WTC11 (cell line): ENCODE results near the gene ARHGEF17. TPM values are rescaled to one million over a fixed set of nuclear protein-coding genes. Genes with fewer than 3 reads are reported as not detected.

Experiments used
- ATAC-seq: fragments of 200-7000 bp; cut with Tn5 transposase; 2 replicates; pipeline ENCODE4 v1.10.0; 2021; ENCODE audit warnings: mild to moderate bottlenecking, moderate library complexity
- CTCF ChIA-PET: fragments of 300-600 bp; sonication (Branson Sonifier 250); formaldehyde crosslinking; loops from one replicate; lab custom pipeline; 2021; ENCODE audit warnings: antibody characterized with exemption; lab: Charles Lee
- POLR2A ChIA-PET: fragments of 350-600 bp; sonication (Branson Sonifier 250); formaldehyde crosslinking; loops from one replicate; lab custom pipeline; 2021; ENCODE audit warnings: antibody characterized with exemption; lab: Charles Lee
- DNase-seq: peaks from one replicate; pipeline ENCODE4 v3.0.0; 2021; ENCODE audit warnings: low spot score
- H3K27ac Mint-ChIP-seq: 2 replicates; pipeline ENCODE4 v1.8.0; 2021; ENCODE audit warnings: mixed read lengths
- H3K27me3 Mint-ChIP-seq: 2 replicates; pipeline ENCODE4 v1.8.0; 2021; ENCODE audit warnings: low read depth, mild to moderate bottlenecking, moderate library complexity, mixed read lengths
- H3K36me3 Mint-ChIP-seq: 2 replicates; pipeline ENCODE4 v1.8.0; 2021; ENCODE audit warnings: mixed read lengths
- H3K4me1 Mint-ChIP-seq: 2 replicates; pipeline ENCODE4 v1.8.0; 2022; ENCODE audit warnings: mixed read lengths
- H3K4me3 Mint-ChIP-seq: 2 replicates; pipeline ENCODE4 v1.8.0; 2021; ENCODE audit warnings: mild to moderate bottlenecking, moderate library complexity, mixed read lengths
- H3K9me3 Mint-ChIP-seq: 2 replicates; pipeline ENCODE4 v1.8.0; 2021; ENCODE audit warnings: mixed read lengths
- AR ChIP-seq: fragments of 250-450 bp; sonication (Bioruptor Pico); IDR thresholded peaks from 2 replicates; pipeline ENCODE4 v1.9.0; 2021; ENCODE audit warnings: mild to moderate bottlenecking
- ATF1 ChIP-seq: sonication (generic); formaldehyde crosslinking; IDR thresholded peaks from 2 replicates; pipeline ENCODE4 v1.8.1; 2023; ENCODE audit warnings: mild to moderate bottlenecking, moderate library complexity, missing genetic modification reagents
- CBFB ChIP-seq: sonication (generic); formaldehyde crosslinking; IDR thresholded peaks from 2 replicates; pipeline ENCODE4 v1.8.1; 2022; ENCODE audit warnings: mild to moderate bottlenecking, low read depth, missing genetic modification reagents
- CREB1 ChIP-seq: sonication (generic); formaldehyde crosslinking; IDR thresholded peaks from 2 replicates; pipeline ENCODE4 v1.8.0; 2023; ENCODE audit warnings: mild to moderate bottlenecking, missing genetic modification reagents
- CREM ChIP-seq: sonication (generic); formaldehyde crosslinking; IDR thresholded peaks from 2 replicates; pipeline ENCODE4 v1.8.1; 2022; ENCODE audit warnings: mild to moderate bottlenecking, missing genetic modification reagents, moderate library complexity
- ESRRA ChIP-seq: sonication (generic); formaldehyde crosslinking; IDR thresholded peaks from 2 replicates; pipeline ENCODE4 v1.8.1; 2022; ENCODE audit warnings: mild to moderate bottlenecking, missing genetic modification reagents, borderline replicate concordance
- FOXK1 ChIP-seq: sonication (generic); formaldehyde crosslinking; IDR thresholded peaks from 2 replicates; pipeline ENCODE4 v1.8.0; 2022; ENCODE audit warnings: mild to moderate bottlenecking, moderate library complexity, missing genetic modification reagents
- FOXP1 ChIP-seq: sonication (generic); formaldehyde crosslinking; IDR thresholded peaks from 2 replicates; pipeline ENCODE4 v1.8.0; 2022; ENCODE audit warnings: missing genetic modification reagents, mild to moderate bottlenecking, moderate library complexity, borderline replicate concordance
- HMGA2 ChIP-seq: fragments of 250-450 bp; sonication (Bioruptor Pico); IDR thresholded peaks from 2 replicates; pipeline ENCODE4 v1.4.0; 2021; ENCODE audit warnings: mild to moderate bottlenecking, moderate library complexity
- KAT7 ChIP-seq: sonication (generic); formaldehyde crosslinking; IDR thresholded peaks from 2 replicates; pipeline ENCODE4 v1.8.1; 2023; ENCODE audit warnings: missing genetic modification reagents, mild to moderate bottlenecking, borderline replicate concordance
- SMAD4 ChIP-seq: sonication (generic); formaldehyde crosslinking; IDR thresholded peaks from 2 replicates; pipeline ENCODE4 v1.8.0; 2022; ENCODE audit warnings: mild to moderate bottlenecking, missing genetic modification reagents
- ZBTB21 ChIP-seq: sonication (generic); formaldehyde crosslinking; IDR thresholded peaks from 2 replicates; pipeline ENCODE4 v1.8.1; 2023; ENCODE audit warnings: mild to moderate bottlenecking, missing genetic modification reagents, borderline replicate concordance
- ZNF121 ChIP-seq: sonication (generic); formaldehyde crosslinking; IDR thresholded peaks from 2 replicates; pipeline ENCODE4 v1.8.0; 2023; ENCODE audit warnings: missing genetic modification reagents
- ZNF219 ChIP-seq: sonication (generic); formaldehyde crosslinking; IDR thresholded peaks from 2 replicates; pipeline ENCODE4 v1.8.0; 2023; ENCODE audit warnings: missing genetic modification reagents, mild to moderate bottlenecking, borderline replicate concordance
- ZNF396 ChIP-seq: fragments of 250-450 bp; sonication (Bioruptor Pico); IDR thresholded peaks from 2 replicates; pipeline ENCODE4 v1.8.0; 2021; ENCODE audit warnings: mild to moderate bottlenecking, moderate library complexity, borderline replicate concordance
- ZNF671 ChIP-seq: fragments of 250-450 bp; sonication (Bioruptor Pico); IDR thresholded peaks from 2 replicates; pipeline ENCODE4 v1.8.0; 2021; ENCODE audit warnings: mild to moderate bottlenecking
- total RNA-seq: library from RNA; stranded (reverse); gene quantifications from 3 replicates; pipeline ENCODE4 v1.2.3, GENCODE V29; 2021
- TF ChIP-seq, protein P1 (sequence below): sonication (generic); formaldehyde crosslinking; IDR thresholded peaks from 2 replicates; pipeline ENCODE4 v1.8.1; 2022; ENCODE audit warnings: low read depth, mild to moderate bottlenecking, moderate library complexity, missing genetic modification reagents, borderline replicate concordance
- TF ChIP-seq, protein P2 (sequence below): sonication (generic); formaldehyde crosslinking; IDR thresholded peaks from 2 replicates; pipeline ENCODE4 v1.8.1; 2022; ENCODE audit warnings: low read depth, missing genetic modification reagents, borderline replicate concordance
- TF ChIP-seq, protein P3 (sequence below): sonication (generic); formaldehyde crosslinking; conservative IDR thresholded peaks from 2 replicates; pipeline ENCODE4 v1.8.1; 2023; ENCODE audit warnings: mild to moderate bottlenecking, low read depth, missing genetic modification reagents, moderate library complexity
- TF ChIP-seq, protein P4 (sequence below): fragments of 250-450 bp; sonication (Bioruptor Pico); IDR thresholded peaks from 2 replicates; pipeline ENCODE4 v1.9.0; 2021; ENCODE audit warnings: mild to moderate bottlenecking, borderline replicate concordance
- TF ChIP-seq, protein P5 (sequence below): fragments of 200-600 bp; IDR thresholded peaks from 2 replicates; pipeline ENCODE4 v1.8.0; 2022; ENCODE audit warnings: antibody characterized with exemption

Gene ARHGEF17
- total RNA-seq, 1 experiment from 2014 or later: 18.2 TPM

GRCh38 chr11:73389134-73389525 lies 81.1 kb downstream of the ARHGEF17 start (continued):
- no peak for TF ChIP-seq AR (CRISPR knock-in tag)
- TF ChIP-seq CREM (CRISPR knock-in tag): no peak
- TF ChIP-seq, protein P1, sequence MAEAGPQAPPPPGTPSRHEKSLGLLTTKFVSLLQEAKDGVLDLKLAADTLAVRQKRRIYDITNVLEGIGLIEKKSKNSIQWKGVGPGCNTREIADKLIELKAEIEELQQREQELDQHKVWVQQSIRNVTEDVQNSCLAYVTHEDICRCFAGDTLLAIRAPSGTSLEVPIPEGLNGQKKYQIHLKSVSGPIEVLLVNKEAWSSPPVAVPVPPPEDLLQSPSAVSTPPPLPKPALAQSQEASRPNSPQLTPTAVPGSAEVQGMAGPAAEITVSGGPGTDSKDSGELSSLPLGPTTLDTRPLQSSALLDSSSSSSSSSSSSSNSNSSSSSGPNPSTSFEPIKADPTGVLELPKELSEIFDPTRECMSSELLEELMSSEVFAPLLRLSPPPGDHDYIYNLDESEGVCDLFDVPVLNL (CRISPR knock-in tag): no peak
- TF ChIP-seq ZBTB21 (CRISPR knock-in tag): no peak

- CTCF ChIA-PET: interaction anchor here (0.6 to 2.8 kb wide), 7 partner anchors 18 to 271 kb away, joined by 3 to 10 read pairs (median 4); no protein-coding TSS in a partner anchor
- POLR2A ChIA-PET: no interaction called here
- Mint-ChIP-seq H3K27ac (no peak overlapping the region), H3K36me3 (no peaks in the 10 kb centered on the region), H3K9me3 (no peaks in the 10 kb centered on the region), H3K27me3 (no peaks in the 10 kb centered on the region), H3K4me1 (peaks cover 9% of the 10 kb centered on the region; the same call in 1 of the 2 replicates), H3K4me3 (no peak overlapping the region)
- TF ChIP-seq ATF1 (CRISPR knock-in tag) (no peak), CREB1 (no peak), FOXP1 (CRISPR knock-in tag) (no peak), ZNF121 (CRISPR knock-in tag) (no peak), FOXK1 (no peak), CBFB (CRISPR knock-in tag) (no peak), KAT7 (CRISPR knock-in tag) (no peak), ZNF396 (CRISPR knock-in tag) (no peak), ZNF219 (CRISPR knock-in tag) (no peak), CREM (CRISPR knock-in tag) (no peak), ZNF671 (CRISPR knock-in tag) (no peak), HMGA2 (CRISPR knock-in tag) (no peak), SMAD4 (no peak), ESRRA (no peak)
- TF ChIP-seq, protein P2, sequence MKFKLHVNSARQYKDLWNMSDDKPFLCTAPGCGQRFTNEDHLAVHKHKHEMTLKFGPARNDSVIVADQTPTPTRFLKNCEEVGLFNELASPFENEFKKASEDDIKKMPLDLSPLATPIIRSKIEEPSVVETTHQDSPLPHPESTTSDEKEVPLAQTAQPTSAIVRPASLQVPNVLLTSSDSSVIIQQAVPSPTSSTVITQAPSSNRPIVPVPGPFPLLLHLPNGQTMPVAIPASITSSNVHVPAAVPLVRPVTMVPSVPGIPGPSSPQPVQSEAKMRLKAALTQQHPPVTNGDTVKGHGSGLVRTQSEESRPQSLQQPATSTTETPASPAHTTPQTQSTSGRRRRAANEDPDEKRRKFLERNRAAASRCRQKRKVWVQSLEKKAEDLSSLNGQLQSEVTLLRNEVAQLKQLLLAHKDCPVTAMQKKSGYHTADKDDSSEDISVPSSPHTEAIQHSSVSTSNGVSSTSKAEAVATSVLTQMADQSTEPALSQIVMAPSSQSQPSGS (CRISPR knock-in tag): no peak
- TF ChIP-seq, protein P3, sequence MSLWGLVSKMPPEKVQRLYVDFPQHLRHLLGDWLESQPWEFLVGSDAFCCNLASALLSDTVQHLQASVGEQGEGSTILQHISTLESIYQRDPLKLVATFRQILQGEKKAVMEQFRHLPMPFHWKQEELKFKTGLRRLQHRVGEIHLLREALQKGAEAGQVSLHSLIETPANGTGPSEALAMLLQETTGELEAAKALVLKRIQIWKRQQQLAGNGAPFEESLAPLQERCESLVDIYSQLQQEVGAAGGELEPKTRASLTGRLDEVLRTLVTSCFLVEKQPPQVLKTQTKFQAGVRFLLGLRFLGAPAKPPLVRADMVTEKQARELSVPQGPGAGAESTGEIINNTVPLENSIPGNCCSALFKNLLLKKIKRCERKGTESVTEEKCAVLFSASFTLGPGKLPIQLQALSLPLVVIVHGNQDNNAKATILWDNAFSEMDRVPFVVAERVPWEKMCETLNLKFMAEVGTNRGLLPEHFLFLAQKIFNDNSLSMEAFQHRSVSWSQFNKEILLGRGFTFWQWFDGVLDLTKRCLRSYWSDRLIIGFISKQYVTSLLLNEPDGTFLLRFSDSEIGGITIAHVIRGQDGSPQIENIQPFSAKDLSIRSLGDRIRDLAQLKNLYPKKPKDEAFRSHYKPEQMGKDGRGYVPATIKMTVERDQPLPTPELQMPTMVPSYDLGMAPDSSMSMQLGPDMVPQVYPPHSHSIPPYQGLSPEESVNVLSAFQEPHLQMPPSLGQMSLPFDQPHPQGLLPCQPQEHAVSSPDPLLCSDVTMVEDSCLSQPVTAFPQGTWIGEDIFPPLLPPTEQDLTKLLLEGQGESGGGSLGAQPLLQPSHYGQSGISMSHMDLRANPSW (CRISPR knock-in tag): no peak
- TF ChIP-seq, protein P4, sequence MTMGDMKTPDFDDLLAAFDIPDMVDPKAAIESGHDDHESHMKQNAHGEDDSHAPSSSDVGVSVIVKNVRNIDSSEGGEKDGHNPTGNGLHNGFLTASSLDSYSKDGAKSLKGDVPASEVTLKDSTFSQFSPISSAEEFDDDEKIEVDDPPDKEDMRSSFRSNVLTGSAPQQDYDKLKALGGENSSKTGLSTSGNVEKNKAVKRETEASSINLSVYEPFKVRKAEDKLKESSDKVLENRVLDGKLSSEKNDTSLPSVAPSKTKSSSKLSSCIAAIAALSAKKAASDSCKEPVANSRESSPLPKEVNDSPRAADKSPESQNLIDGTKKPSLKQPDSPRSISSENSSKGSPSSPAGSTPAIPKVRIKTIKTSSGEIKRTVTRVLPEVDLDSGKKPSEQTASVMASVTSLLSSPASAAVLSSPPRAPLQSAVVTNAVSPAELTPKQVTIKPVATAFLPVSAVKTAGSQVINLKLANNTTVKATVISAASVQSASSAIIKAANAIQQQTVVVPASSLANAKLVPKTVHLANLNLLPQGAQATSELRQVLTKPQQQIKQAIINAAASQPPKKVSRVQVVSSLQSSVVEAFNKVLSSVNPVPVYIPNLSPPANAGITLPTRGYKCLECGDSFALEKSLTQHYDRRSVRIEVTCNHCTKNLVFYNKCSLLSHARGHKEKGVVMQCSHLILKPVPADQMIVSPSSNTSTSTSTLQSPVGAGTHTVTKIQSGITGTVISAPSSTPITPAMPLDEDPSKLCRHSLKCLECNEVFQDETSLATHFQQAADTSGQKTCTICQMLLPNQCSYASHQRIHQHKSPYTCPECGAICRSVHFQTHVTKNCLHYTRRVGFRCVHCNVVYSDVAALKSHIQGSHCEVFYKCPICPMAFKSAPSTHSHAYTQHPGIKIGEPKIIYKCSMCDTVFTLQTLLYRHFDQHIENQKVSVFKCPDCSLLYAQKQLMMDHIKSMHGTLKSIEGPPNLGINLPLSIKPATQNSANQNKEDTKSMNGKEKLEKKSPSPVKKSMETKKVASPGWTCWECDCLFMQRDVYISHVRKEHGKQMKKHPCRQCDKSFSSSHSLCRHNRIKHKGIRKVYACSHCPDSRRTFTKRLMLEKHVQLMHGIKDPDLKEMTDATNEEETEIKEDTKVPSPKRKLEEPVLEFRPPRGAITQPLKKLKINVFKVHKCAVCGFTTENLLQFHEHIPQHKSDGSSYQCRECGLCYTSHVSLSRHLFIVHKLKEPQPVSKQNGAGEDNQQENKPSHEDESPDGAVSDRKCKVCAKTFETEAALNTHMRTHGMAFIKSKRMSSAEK: no peak
- TF ChIP-seq, protein P5, sequence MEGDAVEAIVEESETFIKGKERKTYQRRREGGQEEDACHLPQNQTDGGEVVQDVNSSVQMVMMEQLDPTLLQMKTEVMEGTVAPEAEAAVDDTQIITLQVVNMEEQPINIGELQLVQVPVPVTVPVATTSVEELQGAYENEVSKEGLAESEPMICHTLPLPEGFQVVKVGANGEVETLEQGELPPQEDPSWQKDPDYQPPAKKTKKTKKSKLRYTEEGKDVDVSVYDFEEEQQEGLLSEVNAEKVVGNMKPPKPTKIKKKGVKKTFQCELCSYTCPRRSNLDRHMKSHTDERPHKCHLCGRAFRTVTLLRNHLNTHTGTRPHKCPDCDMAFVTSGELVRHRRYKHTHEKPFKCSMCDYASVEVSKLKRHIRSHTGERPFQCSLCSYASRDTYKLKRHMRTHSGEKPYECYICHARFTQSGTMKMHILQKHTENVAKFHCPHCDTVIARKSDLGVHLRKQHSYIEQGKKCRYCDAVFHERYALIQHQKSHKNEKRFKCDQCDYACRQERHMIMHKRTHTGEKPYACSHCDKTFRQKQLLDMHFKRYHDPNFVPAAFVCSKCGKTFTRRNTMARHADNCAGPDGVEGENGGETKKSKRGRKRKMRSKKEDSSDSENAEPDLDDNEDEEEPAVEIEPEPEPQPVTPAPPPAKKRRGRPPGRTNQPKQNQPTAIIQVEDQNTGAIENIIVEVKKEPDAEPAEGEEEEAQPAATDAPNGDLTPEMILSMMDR: no peak
- DNase-seq (no peak), ATAC-seq (no peak)
Observed at GRCh38 chr11:73389916-73390315, 81.8 kb downstream of the ARHGEF17 start.
